Measurements from ENCODE around the gene IMMP2L.

GRCh38 chr7:111089822-111090426, 472.4 kb downstream of the IMMP2L start:
- TF ChIP-seq EZH2phosphoT487 (IDR thresholded peaks at IDR 0.05) = no peak
- TF ChIP-seq, protein P1, sequence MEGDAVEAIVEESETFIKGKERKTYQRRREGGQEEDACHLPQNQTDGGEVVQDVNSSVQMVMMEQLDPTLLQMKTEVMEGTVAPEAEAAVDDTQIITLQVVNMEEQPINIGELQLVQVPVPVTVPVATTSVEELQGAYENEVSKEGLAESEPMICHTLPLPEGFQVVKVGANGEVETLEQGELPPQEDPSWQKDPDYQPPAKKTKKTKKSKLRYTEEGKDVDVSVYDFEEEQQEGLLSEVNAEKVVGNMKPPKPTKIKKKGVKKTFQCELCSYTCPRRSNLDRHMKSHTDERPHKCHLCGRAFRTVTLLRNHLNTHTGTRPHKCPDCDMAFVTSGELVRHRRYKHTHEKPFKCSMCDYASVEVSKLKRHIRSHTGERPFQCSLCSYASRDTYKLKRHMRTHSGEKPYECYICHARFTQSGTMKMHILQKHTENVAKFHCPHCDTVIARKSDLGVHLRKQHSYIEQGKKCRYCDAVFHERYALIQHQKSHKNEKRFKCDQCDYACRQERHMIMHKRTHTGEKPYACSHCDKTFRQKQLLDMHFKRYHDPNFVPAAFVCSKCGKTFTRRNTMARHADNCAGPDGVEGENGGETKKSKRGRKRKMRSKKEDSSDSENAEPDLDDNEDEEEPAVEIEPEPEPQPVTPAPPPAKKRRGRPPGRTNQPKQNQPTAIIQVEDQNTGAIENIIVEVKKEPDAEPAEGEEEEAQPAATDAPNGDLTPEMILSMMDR (IDR thresholded peaks at IDR 0.05) = peak; percentile 79
- TF ChIP-seq EZH2 (IDR thresholded peaks at IDR 0.05) = no peak
